ENCODE measurements around the gene PIGZ.
"Not testable (repeated sequence)": the region's sequence is repeated elsewhere in the genome, so short reads cannot be mapped to it uniquely, and the experiment has no call there.

The PIGZ gene

GRCh38 chr3:196949750-196950149 lies 18.9 kb downstream of the PIGZ start:
- DNase-seq (ENCODE audit: low spot score), result no peak

DNA sequence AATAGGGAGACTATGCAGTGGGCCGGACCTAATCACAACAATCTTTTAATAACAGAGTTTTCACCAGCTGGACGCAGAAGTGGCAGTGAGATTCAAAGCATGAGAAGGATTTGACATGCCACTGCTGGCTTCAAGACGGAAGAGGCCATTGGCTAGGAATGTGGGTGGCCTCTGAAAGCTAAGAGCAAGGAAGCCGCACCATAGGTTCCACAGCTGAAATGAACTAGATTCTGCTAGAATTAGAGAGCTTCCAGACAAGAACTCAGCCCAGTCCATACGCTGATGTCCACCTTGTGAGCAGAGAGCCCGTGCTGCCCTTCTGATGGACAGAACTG lies 19.4 kb downstream of the PIGZ start:
- DNase-seq (ENCODE audit: low spot score), result no peak

DNA sequence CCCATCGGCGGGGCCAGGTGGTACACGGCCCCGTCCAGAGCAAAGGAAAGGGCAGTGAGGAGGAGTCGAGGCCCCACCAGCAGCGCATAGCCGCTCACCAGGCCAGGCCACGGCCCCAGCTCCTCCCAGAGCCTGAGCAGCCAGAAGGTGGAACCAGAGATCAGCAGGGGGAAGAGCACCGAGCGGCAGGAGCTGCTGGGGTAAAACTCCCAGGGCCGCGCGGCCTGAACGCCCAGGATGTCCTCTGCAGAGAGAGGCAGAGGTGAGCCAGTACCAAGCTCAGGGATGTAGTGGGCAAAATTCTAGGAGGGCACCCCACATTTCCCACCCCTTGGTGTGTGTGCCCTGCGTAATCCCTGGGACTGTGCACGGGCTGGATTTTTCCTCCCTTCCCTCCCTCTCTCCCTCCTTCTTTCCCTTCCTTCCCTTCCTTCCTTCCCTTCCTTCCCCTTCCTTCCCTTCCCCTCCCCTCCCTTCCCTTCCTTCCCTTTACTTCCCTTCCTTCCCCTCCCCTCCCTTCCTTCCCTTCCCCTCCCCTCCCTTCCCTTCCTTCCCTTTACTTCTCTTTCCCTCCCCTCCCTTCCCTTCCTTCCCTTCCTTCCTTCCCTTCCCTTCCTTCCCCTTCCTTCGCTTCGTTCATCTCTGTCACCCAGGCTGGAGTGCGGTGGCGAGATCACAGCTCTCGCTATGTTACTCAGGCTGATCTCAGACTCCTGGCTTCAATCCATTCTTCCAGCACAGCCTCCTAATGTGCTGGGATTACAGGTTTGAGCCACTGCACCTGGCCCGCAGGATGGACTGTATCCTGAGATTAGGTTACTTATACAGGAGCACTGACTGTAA lies 20.0 kb downstream of the PIGZ start:
- no peak for DNase-seq (ENCODE audit: low spot score)

DNA sequence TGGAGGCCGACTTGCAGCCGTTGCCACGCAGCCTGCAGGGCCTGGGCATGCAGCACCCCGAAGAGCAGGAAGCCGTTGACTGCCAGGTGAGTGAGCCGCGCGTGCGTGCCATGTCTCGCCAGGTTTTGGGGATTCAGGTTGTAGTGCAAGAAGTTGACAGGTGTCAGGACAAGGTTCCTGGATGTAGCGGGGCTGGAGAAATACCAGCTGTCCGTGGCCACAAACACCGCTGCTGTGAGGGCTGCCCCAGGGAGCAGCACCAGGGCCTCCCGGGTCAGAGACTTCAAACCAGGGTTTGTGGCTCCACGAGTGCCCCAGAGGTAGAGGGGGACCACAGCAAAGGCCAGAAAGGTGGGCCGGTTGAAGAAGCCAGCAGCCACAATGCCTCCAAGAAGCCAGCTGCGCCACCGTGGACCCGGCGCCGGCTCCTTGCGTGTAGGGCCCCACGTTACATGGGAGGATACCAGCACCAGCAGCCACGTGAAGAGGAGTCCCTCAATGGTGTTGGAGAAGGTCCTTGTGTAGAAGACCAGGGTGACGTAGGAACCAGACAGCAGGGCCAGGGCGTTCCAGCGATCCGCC lies 20.7 kb downstream of the PIGZ start:
- no peak for DNase-seq (ENCODE audit: low spot score)

- no peak for DNase-seq (ENCODE audit: low spot score)
These were observed 21.3 kb downstream of the PIGZ start for GRCh38 chr3:196947136-196947859.

GRCh38 chr3:196944037-196944790 lies 24.4 kb downstream of the PIGZ start:
- DNase-seq (ENCODE audit: low spot score), result not testable (repeated sequence)

DNA sequence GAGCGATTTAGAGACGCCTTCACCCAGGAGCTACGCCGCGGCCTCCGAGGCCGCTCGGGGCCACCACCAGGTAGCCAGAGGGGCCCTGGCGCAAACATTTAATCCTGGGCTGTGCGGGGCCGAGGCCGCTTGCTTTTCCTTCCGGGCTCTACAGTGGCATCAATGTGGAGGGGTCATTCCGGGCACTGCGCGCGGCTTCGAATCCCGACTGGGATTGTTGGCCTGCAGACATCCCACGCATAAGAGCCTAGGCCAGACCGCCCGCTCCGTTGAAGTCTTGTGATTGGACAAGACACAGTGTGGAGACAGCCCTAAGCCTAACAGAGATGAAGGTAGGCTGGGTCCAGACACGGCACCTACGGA lies 25.7 kb downstream of the PIGZ start:
- DNase-seq (ENCODE audit: low spot score), result no peak

DNA sequence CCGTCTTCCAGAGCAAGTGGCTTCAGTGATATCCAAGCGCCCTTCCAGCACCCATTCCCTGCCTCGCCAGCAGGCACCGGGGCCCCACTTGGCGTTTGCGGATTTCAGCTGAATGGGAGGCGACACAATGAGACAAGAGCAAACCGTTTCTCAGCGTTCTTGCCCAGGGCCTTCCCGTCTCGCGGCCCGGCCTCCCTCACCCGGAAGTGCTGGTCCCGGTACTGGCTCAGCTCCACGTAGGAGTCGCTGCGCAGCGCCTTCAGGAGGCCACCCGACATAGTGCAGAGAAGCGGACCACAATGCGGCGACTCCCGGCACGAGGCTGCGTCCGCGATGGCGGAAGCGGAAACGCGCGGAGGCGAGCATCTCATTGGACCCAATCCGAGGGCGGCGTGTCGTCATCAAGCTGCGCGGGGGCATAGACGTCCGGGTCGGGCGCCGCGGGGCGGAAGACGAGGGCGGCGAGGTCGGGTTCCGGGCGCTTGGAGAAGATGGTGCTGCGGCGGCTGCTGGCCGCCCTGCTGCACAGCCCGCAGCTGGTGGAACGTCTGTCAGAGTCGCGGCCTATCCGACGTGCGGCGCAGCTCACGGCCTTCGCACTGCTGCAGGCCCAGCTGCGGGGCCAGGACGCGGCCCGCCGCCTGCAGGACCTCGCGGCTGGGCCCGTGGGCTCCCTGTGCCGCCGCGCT lies 26.3 kb downstream of the PIGZ start, which contains the start of gene NCBP2:
NCBP2 (minus strand) TSS at position 303 of the 689 bp plus-strand sequence; CDS start at position 278, 25 bp downstream.
- DNase-seq (ENCODE audit: low spot score), result peak; percentile 98

GRCh38 chr3:196941729-196942225 lies 26.9 kb downstream of the PIGZ start:
- no peak for DNase-seq (ENCODE audit: low spot score)

DNA sequence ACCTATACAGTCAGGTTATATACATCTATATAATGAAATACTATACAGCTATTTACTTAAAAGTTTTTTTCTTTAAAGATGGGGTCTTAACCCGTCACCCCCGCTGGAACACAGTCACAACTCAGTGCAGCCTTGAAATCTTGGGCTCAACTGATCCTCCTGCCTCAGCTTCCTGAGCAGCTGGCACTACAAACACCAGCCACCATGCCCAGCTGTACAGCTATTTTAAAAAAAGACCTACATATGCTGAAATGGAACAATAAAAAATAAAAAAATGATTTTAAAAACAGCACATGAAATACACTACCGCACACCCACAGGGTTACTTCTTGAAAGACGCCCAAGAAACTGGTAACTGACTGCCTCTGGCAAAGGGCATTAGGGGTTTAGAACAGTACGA lies 30.1 kb downstream of the PIGZ start:
- DNase-seq (ENCODE audit: low spot score), result no peak

- DNase-seq (ENCODE audit: low spot score), result no peak
These were observed 30.5 kb downstream of the PIGZ start for GRCh38 chr3:196938124-196938523.

DNA sequence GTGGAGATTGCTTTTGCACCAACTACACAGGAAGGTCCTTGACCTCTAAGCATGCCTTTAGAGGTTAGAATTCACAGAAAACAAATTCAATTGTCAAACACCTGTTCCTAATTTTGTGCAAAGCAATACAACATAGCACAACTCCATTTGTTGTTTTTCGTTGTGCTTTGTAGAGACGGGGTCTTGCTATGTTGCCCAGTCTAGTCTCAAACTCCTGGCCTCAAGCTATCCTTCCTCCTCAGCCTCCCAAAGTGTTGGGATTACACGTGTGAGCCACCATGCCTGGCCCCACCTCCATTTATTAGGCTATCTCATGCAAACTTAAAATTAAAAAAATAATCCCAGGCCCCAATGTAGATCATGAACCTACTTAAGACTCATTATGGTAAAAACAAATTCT lies 32.3 kb downstream of the PIGZ start:
- DNase-seq (ENCODE audit: low spot score), result no peak

DNA sequence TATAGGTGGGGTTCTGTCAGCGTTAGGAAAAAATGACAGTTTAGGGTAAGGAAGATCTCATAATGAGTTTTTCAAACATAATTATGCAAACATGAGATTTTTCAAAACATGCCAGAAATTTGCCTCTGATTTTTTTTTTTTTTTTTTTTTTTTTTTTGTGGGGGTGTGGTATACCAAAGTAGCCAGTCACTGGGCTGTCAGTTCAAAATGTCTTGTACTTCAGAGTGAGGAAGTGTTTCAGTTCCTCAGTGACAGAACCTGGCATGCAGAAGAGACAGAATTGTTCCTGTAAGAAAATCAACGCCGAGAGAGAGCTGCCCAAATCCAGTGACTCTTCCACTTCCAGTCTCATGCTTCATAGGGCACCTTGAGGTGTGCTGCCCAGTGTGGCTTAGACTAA lies 36.0 kb downstream of the PIGZ start:
- no peak for DNase-seq (ENCODE audit: low spot score)

- DNase-seq (ENCODE audit: low spot score), result no peak
These were observed 36.6 kb downstream of the PIGZ start for GRCh38 chr3:196931828-196932587.

GRCh38 chr3:196931157-196931556 lies 37.5 kb downstream of the PIGZ start:
- DNase-seq (ENCODE audit: low spot score), result no peak

DNA sequence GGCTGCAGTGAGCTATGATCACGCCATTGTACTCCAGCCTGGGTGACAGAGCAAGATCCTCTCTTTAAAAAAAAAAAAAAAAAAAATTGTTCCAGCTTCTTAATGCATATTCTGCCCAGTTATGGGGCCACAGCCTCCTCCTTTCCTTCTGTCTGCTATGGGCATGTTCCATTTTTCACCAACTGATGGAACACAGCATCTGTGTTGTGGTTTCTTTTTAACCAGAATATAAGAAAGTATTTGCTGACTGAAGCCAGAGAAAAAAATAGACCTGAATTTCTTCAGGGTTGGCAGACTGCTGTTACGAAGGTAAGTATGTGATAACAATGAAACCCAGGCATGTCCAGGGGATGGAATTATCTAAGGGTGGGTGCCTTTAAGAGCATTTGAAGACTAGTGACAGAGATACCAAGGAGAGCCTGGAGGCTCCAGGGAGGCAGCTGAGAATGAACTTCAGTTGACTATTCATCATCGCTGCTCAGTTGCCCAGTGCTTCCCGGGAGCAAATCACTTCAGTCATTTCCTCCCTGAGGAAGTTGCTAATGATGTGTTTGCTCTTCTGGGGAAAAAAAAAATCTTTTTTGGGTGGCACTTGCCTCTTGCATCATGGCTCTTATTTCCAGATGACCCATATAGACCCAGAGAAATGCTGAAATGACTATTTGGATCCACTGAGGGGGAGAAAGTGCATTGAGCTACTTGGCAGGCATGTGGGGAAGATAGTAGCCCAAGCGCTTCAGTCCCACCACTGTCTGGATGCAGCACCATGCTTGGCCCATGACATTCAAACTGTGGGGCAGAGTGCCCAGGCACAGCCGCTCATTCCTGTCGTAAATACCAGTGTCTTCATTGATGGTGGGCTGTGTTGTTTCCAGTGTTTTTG lies 40.8 kb downstream of the PIGZ start:
- no peak for DNase-seq (ENCODE audit: low spot score)

DNA sequence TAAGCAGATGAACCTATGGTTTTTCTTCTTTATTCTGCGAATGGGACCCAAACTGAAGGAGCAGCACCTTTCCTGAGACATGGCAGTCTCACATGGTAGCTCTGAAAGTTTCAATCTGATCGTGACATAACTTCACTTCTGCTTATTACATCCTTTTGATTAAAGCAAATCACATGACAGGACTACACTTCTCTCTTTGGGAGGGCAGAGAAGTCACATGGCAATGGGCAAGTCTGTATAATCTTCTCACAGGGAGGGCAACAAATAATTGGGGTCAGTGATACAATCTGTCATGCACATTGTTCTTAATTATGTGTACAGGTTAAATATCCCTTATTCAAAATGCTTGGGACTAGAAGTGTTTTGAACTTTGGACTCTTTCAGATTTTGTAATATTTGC lies 47.9 kb downstream of the PIGZ start:
- DNase-seq (ENCODE audit: low spot score), result no peak

- no peak for DNase-seq (ENCODE audit: low spot score)
These were observed 49.7 kb downstream of the PIGZ start for GRCh38 chr3:196918968-196919367.

- DNase-seq (ENCODE audit: low spot score), result no peak
These were observed 51.6 kb downstream of the PIGZ start for GRCh38 chr3:196916995-196917394.

GRCh38 chr3:196916221-196916620 lies 52.4 kb downstream of the PIGZ start:
- no peak for DNase-seq (ENCODE audit: low spot score)

All from SW480 (cell line).